GM10248 (cell line): ENCODE results near the gene PLCL1.

ENCODE experiments used
- CTCF ChIA-PET: fragments of 300-600 bp; sonication (Branson Sonifier 250); formaldehyde crosslinking; extraction: SDS; loops from one replicate; lab custom pipeline; 2021; ENCODE audit warnings: antibody characterized with exemption; lab: Yijun Ruan, JAX
- POLR2A ChIA-PET: fragments of 350-650 bp; sonication (Branson Sonifier 250); formaldehyde crosslinking; extraction: SDS; loops from one replicate; lab custom pipeline; 2020; ENCODE audit warnings: antibody characterized with exemption; lab: Yijun Ruan, JAX
- DNase-seq: peaks from one replicate; pipeline ENCODE4 v3.0.0; 2012; ENCODE audit errors: extremely low spot score
- CTCF ChIP-seq: IDR thresholded peaks from 2 replicates; pipeline ENCODE4 v1.5.1; 2012; ENCODE audit warnings: mild to moderate bottlenecking, low read depth; ENCODE audit errors: extremely low read depth, missing control alignments, control extremely low read depth

The PLCL1 gene

GRCh38 chr2:197965756-197966155 is 161.4 kb downstream of the PLCL1 start:
- no peak for DNase-seq
- CTCF ChIA-PET, result no interaction called here
- POLR2A ChIA-PET, result no interaction called here
- TF ChIP-seq CTCF, result no peak

GRCh38 chr2:197969391-197969893 is 165.0 kb downstream of the PLCL1 start:
- no peak for DNase-seq
- CTCF ChIA-PET, result interaction anchor here (1.4 kb wide), 1 partner anchor 16 kb away, joined by 3 read pairs; no protein-coding TSS in a partner anchor

GRCh38 chr2:197972061-197972460 is 167.7 kb downstream of the PLCL1 start:
- TF ChIP-seq CTCF, result no peak
- ChIA-PET POLR2A (no interaction called here), CTCF (no interaction called here)
- DNase-seq, result no peak

More at GRCh38 chr2:197969391-197969893, 165.0 kb downstream of the PLCL1 start:
- POLR2A ChIA-PET, result no interaction called here
- no peak for TF ChIP-seq CTCF

GRCh38 chr2:197972587-197972986 is 168.2 kb downstream of the PLCL1 start:
- POLR2A ChIA-PET, result no interaction called here
- TF ChIP-seq CTCF, result no peak
- CTCF ChIA-PET, result no interaction called here
- no peak for DNase-seq

GRCh38 chr2:197973772-197974171 is 169.4 kb downstream of the PLCL1 start:
- TF ChIP-seq CTCF, result no peak
- POLR2A ChIA-PET, result no interaction called here
- CTCF ChIA-PET, result interaction anchor here (1.5 to 2.6 kb wide), 2 partner anchors 12 to 17 kb away, joined by 4 to 13 read pairs; no protein-coding TSS in a partner anchor
- no peak for DNase-seq

GRCh38 chr2:197975931-197976519 is 171.6 kb downstream of the PLCL1 start:
- TF ChIP-seq CTCF, result no peak
- POLR2A ChIA-PET, result no interaction called here
- CTCF ChIA-PET, result interaction anchor here (0.8 to 2.6 kb wide), 2 partner anchors 9 to 18 kb away, joined by 3 to 13 read pairs; no protein-coding TSS in a partner anchor
- no peak for DNase-seq

- TF ChIP-seq CTCF, result no peak
- DNase-seq, result no peak
- ChIA-PET CTCF (interaction anchor here (1.4 kb wide), 1 partner anchor 8 kb away, joined by 4 read pairs; no protein-coding TSS in a partner anchor), POLR2A (no interaction called here)
Measured at GRCh38 chr2:197978971-197979370, 174.6 kb downstream of the PLCL1 start.
